Umbilical cord (tissue), 2 donors: ENCODE measurements around the gene HAX1. TPM values are rescaled to one million over a fixed set of nuclear protein-coding genes. Genes with fewer than 3 reads are reported as not detected.
A peak's percentile ranks its signal among the peaks of the same experiment; 100 is the strongest.
"Not testable (repeated sequence)": the region's sequence is repeated elsewhere in the genome, so short reads cannot be mapped to it uniquely, and the experiment has no call there.

Experiments
- DNase-seq: peaks from one replicate; pipeline ENCODE4 v3.0.0-alpha.2; 2015; ENCODE audit warnings: low spot score
- total RNA-seq: library from RNA; depleted of rRNA; stranded (reverse); fragments of >200 nt; gene quantifications from one replicate; pipeline ENCODE4 v1.2.3, GENCODE V29; 2014; ENCODE audit warnings: low replicate concordance; ENCODE audit not compliant: insufficient read depth

Gene HAX1
- total RNA-seq, 1 donor from 2014 or later, result 38.0 TPM

DNA sequence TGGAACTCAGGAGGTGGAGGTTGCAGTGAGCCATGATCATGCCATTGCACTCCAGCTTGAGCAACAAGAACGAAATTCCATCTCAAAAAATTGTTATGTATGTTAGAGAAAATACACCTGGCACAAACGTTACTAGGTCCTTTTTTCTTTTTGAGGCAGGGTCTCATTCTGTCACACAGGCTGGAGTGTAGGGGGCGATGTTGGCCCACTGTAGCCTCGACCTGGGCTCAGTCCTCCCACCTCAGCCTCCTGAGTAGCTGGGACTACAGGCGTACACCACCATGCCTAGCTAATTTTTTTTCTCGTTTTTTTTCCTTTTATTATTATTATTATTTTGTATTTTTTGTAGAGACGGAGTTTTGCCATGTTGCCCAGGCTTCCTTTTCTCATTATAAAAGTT is 4.4 kb downstream of the HAX1 start:
- DNase-seq, result no peak

DNA sequence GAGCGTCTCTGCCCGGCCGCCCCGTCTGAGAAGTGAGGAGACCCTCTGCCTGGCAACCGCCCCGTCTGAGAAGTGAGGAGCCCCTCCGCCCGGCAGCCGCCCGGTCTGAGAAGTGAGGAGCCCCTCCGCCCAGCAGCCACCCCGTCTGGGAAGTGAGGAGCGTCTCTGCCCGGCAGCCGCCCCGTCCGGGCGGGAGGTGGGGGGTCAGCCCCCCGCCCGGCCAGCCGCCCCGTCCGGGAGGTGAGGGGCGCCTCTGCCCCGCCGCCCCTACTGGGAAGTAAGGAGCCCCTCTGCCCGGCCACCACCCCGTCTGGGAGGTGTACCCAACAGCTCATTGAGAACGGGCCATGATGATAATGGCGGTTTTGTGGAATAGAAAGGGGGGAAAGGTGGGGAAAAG is 15.2 kb downstream of the HAX1 start:
- DNase-seq, result not testable (repeated sequence)

DNA sequence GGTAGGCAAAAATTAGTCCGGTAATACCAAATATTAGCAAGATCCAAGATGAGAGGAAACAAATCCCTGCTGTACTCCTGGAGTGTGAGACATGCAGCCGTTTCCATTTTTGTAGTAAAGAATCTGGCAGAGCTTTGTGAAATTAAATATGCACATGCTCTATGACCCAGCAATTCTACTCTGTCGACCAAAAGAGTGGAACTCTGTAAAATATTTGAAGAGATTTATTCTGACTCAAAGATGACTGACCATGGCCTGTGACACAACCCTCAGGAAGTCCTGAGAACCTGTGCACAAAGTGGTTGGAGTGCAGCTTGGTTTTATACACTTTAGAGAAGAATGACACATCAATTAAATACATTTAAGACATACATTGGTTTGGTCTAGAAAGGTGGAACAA is 16.2 kb downstream of the HAX1 start:
- no peak for DNase-seq

DNA sequence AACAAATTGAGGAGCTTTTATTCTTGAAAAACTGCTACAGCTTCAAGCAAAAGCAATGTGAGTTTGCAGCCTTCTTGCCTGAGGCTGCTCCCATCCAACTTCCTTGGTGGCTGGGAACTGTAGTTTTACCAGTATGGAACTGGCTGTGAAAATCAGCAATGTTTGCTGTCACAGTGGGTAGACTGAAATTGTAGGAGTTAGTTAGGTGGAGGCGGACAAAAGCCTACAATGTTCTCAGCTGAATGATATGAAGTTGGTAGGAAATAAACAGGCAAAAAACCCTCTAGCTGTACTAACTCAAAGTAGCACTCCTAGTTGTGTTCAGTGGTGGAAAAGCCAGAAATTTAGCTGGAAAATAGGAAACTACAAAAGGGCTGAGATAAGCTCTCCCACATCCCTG is 18.5 kb downstream of the HAX1 start:
- no peak for DNase-seq

DNA sequence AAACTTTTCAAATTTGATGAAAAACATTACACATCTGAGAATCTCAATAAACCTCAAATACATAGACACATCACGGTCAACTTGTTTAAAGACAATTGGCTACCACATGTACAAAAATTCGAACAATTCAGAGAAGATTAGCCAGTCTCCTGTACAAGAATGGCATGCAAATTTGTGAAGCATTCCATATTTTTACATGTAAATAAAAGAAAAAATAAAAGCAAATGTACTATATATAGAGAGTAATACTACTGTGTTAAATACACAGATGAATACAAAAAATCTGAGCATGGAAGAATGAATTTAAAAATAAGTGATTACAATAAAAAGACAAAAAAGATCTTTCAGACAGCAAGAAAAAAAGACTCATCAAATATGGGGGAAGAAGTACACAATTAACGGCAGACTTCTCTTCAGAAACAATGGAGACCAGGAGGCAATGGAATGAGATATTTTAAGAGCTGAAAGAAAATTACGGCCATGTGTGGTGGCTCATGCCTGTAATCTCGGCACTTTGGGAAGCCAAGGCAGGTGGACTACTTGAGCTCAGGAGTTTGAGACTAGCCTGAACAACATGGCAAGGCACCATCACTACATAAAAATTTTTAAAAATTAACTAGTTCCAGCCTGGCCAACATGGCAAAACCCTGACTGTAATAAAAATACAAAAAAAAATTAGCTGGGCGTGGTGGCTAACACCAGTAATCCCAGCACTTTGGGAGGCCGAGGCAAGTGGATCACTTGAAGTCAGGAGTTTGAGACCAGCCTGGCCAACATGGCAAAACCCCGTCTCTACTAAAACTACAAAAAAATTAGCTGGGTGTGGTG is 23.2 kb downstream of the HAX1 start:
- DNase-seq, result no peak

DNA sequence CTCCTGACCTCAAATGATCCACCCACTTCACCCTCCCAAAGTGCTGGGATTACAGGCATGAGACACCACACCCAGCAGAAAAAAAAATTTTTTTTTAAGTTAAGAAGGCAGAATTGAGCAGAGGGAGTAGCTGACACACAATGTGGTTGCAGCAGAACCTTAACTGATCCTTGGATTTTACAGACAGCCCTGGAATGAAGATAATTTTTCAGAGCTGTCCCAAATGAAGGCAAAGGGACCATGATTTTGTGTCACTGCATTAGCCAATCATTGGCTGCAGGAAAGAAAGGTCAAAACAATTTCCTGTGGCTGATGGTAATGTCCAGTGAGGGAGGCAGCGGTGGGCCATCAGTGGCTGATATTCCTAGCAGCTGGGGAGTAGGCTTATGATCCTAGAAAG is 29.2 kb downstream of the HAX1 start:
- no peak for DNase-seq

DNA sequence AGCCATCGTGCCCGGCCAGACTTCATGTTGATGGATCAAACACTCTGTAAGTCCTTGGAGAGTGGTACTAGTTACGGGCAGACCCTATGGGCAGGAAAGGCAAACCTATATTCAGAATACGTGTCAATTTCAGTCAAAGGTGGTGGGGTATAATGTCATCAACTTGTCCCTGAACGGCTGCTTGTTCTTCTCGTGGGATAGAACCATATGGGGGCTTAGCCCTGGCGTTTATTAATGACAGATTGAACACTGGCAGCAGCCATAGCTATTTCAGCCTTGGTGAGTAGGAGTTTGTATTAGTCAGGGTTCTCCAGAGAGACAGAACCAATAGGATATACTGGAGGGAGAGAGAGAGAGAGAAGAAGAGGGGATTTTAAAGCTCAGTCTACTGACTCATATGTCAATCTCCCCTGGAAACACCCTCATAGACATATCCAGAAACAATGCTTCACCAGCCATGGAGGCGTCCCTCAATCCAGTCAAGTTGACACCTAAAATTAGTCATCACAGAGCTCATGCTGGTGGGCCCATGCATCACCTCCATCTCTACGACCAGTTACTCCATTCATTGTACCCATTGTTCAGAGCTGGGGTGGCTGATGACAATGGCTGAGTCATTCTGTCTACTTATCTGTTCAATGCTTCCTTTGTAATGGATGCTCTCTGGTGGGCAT is 32.4 kb downstream of the HAX1 start:
- no peak for DNase-seq

DNA sequence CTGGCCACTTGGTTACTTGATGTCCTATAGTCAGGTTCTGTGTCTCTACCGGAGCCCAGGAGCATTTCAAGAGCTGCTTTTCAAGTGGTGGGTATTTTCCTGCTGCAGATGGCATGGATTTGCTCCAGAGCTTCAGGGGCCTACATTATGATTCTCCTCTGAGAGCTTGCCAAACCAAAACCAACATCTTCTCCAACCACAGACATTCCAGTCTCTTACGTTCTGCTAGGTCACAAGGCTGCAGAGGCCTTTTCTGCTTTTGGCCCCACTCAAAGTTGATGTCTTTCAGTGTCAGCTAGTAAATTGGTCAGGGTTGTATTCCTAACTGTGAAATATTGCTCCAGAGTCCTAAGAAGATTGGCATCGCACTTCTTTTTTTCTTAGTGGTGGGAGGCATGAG is 33.7 kb downstream of the HAX1 start:
- no peak for DNase-seq

DNA sequence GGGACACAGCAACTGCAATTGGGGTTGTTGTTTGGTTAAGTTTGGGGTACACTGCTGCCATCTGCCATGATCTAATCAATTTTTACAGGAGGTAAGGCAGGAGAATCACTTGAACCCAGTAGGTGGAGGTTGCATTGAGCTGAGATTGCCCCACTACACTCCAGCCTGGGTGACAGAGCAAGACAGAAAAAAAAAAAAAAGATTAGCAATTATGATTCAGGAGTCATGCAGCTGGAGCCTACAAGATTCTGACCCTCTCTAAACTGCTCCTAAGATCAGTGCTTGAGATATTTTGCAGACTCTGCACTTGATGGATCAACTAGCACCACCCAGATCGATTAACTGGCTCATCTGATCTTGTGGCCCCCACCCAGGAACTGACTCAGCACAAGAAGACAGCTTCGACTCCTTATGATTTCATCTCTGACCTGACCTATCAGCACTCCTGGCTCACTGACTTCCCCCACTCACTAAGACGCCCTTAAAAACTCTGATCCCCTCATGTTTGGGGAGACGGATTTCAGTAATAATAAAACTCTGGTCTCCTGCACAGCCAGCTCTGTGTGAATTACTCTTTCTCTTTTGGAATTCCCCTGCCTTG is 35.3 kb downstream of the HAX1 start:
- DNase-seq, result not testable (repeated sequence)

DNA sequence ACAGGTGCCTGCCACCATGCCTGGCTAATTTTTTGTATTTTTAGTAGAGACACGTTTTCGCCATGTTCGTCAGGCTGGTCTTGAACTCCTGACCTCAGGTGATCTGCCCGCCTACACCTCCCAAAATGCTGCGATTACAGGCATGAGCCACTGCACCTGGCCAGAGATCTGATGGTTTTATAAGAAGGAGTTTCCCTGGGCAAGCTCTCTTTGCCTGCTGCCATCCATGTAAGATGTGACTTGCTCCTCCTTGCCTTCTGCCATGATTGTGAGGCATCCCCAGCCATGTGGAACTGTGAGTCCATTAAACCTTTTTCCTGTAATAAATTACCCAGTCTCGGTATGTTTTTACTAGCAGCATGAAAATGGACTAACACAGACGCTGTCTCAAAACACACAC is 36.7 kb downstream of the HAX1 start:
- DNase-seq, result not testable (repeated sequence)

DNA sequence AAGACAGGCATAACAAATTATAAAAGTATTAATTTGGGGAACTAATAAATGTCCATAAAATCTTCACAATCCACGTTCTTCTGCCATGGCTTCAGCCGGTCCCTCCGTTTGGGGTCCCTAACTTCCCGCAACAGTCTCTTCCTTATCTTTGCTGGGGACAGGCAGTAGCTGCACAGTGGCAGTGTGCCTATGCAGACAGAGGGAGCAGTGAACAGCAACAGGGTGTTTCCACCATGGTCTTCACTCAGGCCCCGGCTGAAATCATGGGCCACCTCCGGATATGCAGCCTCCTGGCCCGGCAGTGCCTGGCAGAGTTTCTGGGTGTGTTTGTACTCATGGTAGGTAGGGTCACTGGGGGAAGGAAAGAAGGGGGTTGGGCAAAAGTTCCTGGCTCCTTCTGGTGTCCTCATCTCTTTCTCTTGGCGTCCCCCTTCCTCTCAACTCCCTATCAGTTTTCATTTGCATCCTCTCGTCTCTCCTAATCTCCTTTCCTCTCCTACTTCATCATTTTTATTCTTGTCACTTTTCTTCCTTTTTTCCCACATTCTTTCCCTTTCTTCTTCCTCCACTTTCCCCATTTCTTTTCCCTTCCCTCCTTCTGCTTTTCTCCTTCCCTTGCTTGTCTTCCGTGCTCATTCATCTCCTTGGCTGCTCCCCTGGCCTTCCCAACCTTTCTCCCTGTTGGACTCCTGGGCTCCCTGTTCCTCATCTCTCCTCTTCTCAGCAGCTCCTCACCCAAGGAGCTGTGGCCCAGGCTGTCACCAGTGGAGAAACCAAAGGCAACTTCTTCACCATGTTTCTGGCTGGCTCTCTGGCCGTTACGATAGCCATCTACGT is 40.0 kb downstream of the HAX1 start:
- DNase-seq, result not testable (repeated sequence)

DNA sequence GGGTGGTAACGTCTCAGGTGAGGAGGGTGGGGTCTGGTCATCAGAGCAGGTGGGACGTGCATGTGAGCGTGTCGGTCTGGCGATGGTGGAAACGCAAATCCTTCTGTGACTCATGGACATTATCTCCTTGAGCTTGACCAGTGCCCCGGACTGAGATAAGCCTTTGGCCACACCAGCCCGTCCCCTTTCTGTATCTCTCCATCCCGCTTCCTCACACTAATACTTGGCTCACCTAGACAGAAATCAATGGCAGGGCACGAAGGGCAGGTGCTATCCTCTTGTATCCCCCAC is 40.6 kb downstream of the HAX1 start:
- no peak for DNase-seq

DNA sequence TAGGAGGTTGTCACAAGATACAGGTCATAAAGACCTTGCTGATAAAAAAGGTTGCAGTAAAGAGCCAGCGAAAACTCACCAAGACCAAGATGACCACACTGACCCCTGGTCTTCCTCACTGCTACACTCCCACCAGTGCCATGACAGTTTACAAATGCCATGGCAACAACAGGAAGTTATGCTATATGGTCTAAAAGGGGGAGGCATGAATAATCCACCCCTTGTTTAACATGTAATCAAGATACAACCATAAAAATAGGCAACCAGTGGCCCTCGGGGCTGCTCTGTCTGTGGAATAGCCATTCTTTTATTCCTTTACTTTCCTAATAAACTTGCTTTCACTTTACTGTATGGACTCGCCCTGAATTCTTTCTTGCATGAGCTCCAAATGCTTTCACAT is 41.8 kb downstream of the HAX1 start:
- DNase-seq, result not testable (repeated sequence)

DNA sequence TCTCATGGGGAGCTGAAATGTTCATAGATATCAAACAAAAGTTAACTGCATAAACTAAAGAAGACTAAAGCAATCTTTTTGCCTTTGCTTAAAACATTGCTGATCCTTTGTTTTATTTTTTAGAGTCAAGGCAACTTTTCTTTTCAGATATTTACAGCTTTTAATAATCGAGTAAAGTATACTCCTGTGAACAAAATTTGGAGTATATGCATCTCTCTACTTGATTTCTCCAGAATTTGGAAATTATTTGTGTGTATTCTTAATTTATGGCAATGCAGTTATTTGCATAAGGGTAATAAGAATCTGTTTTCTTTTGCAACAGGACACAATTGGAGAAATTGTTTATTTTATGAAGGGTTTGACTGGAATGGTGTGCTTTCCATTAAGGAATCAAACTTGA is 44.3 kb downstream of the HAX1 start:
- no peak for DNase-seq

DNA sequence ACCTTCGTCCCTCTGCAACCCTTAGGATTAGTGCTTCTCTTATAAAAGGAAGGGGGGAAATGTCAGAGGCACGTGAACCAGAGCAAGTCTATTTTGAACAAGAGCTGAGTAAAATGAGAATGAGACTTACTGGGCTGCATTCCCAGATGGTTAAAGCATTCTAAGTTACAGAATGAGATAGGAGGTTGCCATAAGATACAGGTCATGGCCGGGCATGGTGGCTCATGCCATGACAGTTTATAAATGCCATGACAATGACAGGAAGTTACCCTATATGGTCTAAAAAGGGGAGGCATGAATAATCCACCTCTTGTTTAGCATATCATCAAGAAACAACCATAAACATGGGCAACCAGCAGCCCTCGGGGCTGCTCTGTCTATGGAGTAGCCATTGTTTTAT is 46.0 kb downstream of the HAX1 start:
- DNase-seq, result no peak

DNA sequence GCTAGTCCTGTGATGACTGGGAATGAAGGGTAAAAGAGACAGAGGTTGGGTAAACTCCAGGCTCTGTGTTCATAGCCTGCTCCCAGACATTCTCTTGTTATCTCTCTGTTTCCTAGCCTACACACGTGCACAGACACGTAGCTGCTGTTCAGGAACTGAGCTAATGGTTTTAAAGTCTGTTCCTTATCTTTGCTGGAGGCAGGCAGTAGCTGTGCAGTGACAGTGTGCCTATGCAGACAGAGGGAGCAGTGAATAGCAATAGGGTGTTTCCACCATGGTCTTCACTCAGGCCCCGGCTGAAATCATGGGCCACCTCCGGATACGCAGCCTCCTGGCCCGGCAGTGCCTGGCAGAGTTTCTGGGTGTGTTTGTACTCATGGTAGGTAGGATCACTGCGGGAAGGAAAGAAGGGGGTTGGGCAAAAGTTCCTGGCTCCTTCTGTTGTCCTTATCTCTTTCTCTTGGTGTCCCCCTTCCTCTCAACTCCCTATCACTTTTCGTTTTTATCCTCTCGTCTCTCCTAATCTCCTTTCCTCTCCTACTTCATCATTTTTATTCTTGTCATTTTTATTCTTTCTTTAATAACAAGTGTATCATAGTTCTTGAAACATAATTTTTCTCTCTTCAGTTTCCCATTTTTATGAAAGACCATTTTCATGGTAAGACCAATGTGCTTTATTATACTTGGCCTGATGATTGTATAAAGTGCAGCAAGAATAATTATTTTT is 48.6 kb downstream of the HAX1 start, which contains the start of gene AQP10:
AQP10 (plus strand) TSS at position 212 of the 727 bp plus-strand sequence; CDS start at position 275, 63 bp downstream.
- peak; percentile 83 for DNase-seq

DNA sequence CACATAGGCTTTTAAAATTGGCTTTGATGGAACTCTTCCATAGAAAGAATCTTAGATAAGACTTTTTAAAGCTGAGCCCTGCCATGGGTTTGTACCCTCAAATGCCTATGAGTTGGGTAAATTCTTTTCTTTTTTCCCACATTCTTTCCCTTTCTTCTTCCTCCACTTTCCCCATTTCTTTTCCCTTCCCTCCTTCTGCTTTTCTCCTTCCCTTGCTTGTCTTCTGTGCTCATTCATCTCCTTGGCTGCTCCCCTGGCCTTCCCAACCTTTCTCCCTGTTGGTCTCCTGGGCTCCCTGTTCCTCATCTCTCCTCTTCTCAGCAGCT is 49.1 kb downstream of the HAX1 start:
- DNase-seq, result not testable (repeated sequence)

DNA sequence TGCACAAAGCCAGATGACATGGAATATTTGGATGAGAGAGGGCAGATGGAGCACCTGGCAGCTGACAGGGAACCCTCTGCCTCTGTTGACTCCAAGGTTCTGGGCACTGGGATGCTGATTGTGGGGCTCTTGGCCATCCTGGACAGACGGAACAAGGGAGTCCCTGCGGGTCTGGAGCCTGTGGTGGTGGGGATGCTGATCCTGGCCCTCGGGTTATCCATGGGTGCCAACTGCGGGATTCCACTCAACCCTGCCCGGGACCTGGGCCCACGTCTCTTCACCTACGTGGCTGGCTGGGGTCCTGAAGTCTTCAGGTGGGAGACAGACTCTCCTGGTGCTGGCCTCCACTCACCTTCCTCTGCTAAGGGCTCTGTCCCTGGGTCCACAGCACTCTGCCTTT is 51.1 kb downstream of the HAX1 start:
- DNase-seq, result no peak

DNA sequence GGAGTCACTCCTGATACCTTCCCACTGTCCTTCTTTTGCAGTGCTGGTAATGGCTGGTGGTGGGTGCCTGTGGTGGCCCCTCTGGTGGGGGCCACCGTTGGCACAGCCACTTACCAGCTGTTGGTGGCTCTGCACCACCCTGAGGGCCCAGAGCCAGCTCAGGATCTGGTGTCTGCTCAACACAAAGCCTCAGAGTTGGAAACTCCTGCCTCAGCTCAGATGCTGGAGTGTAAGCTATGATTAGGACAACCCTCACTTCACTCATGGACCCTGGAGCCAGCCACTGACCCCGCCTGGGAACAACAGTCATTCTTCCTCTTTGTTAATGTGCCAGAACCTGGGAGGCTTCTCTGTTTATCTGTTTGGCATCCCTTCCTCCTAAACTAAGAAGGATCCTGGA is 51.8 kb downstream of the HAX1 start:
- DNase-seq, result no peak

DNA sequence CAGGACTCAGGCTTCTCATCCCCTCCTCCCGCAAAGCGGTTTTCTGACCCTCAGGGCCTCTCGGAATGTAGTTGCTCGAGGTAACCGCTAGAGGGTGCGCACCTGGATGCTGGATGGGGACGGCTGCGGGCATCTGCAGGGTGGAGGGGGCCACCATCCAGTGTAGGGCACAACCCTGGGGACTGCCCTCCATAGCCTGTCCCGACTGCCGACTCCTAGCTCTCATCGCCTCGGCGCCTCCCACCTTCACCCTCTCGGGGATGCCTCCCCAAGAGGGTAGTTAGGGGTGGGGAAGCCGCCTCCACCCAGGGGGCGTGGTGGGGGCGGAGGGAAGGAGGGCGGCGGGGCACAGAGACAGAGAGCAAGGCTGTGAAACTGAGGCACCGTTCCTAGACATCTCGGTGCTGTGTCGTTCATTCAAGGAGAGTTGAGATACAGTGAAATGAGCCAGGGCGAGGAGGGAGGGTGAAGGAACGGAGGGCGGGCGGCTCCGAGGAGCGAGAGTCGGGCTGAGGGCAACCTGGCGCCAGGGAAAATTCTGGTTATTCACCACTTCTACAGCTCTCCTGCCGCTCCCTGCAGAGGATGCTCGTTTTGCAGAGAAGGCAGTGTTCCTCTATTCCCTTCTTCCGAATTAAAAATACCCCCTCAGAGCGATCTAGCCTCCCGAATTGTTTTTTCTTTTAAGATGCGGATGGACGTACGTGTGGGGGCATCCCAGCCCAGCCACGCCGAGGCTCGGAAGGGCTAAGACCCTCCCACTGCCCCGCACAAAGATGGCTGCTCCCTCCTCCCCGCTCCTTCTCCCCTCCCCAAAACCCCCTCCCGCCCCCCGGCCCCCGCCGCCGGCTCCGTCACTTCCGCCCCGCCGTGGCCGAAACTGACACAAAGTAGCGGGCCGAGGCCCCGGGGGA is 52.5 kb downstream of the HAX1 start, which contains the start of gene ATP8B2:
ATP8B2 (plus strand) TSS at position 857 of the 914 bp plus-strand sequence. CDS start 2,617 bp downstream, outside the sequence.
- peak; percentile 80 for DNase-seq
